Superior temporal gyrus (tissue), 1 donor: ENCODE measurements around the gene ZNF672.

Experiments
- DNase-seq: peaks from one replicate; pipeline ENCODE4 v3.0.0-alpha.2; 2016; ENCODE audit errors: extremely low spot score

Gene ZNF672

GRCh38 chr1:248834343-248834940 is 3.6 kb upstream of the ZNF672 start:
- no peak for DNase-seq

GRCh38 chr1:248837045-248837780 is 811 bp upstream of the ZNF672 start:
- no peak for DNase-seq

- DNase-seq, result peak; percentile 93
Measured at GRCh38 chr1:248838357-248839167, 538 bp downstream of the ZNF672 start.

- DNase-seq, result no peak
Measured at GRCh38 chr1:248839168-248839555, 1.1 kb downstream of the ZNF672 start.

- no peak for DNase-seq
Measured at GRCh38 chr1:248840946-248841345, 2.9 kb downstream of the ZNF672 start.

- no peak for DNase-seq
Measured at GRCh38 chr1:248841702-248842395, 3.8 kb downstream of the ZNF672 start.

GRCh38 chr1:248842781-248843331 is 4.8 kb downstream of the ZNF672 start:
- DNase-seq, result no peak

- no peak for DNase-seq
Measured at GRCh38 chr1:248843687-248844086, 5.7 kb downstream of the ZNF672 start.

GRCh38 chr1:248844526-248844925 is 6.5 kb downstream of the ZNF672 start:
- no peak for DNase-seq

- no peak for DNase-seq
Measured at GRCh38 chr1:248847181-248847955, 9.3 kb downstream of the ZNF672 start.

- no peak for DNase-seq
Measured at GRCh38 chr1:248847956-248848561, 10.0 kb downstream of the ZNF672 start.

GRCh38 chr1:248848602-248849001 is 10.6 kb downstream of the ZNF672 start:
- no peak for DNase-seq

- no peak for DNase-seq
Measured at GRCh38 chr1:248849152-248849551, 11.1 kb downstream of the ZNF672 start.

GRCh38 chr1:248849637-248850036 is 11.6 kb downstream of the ZNF672 start:
- no peak for DNase-seq

GRCh38 chr1:248850124-248850523 is 12.1 kb downstream of the ZNF672 start:
- DNase-seq, result no peak

GRCh38 chr1:248850536-248851251 is 12.7 kb downstream of the ZNF672 start:
- no peak for DNase-seq

- DNase-seq, result no peak
Measured at GRCh38 chr1:248851390-248851789, 13.4 kb downstream of the ZNF672 start.

- peak; percentile 56 for DNase-seq
Measured at GRCh38 chr1:248852481-248853405, 14.7 kb downstream of the ZNF672 start.
